K562 (cell line): ENCODE measurements around the gene FBXO46. TPM values are rescaled to one million over a fixed set of nuclear protein-coding genes. Genes with fewer than 3 reads are reported as not detected.
A peak's percentile ranks its signal among the peaks of the same experiment; 100 is the strongest.

Source experiments
- AFF1 ChIP-seq, 2 experiments: fragments of 450-650 bp; IDR thresholded peaks; 2 replicates each; pipeline ENCODE4 v1.6.1; 2018; ENCODE audit warnings: mild to moderate bottlenecking in 2 of 2, low read depth in 1 of 2; ENCODE audit not compliant: partially characterized antibody in 2 of 2
- GABPB1 ChIP-seq: sonication (generic); formaldehyde crosslinking; IDR thresholded peaks from 2 replicates; pipeline ENCODE4 v1.8.0; 2022; ENCODE audit warnings: mild to moderate bottlenecking, missing genetic modification reagents
- ILF3 ChIP-seq: fragments of 450-650 bp; IDR thresholded peaks from 2 replicates; pipeline ENCODE4 v1.6.1; 2018; ENCODE audit warnings: antibody characterized with exemption, mild to moderate bottlenecking, moderate library complexity, borderline replicate concordance
- MXI1 ChIP-seq: IDR thresholded peaks from 2 replicates; pipeline ENCODE4 v1.6.1; 2011; ENCODE audit warnings: low read depth, mild to moderate bottlenecking, improper control_type of control experiment, low read length
- PBX2 ChIP-seq, 2 experiments: IDR thresholded peaks in 1 of 2; conservative IDR thresholded peaks in 1 of 2; 2 replicates each; pipeline ENCODE4 v1.6.1; 2016; ENCODE audit warnings: low read depth in 2 of 2, mild to moderate bottlenecking in 1 of 2, missing compliant biosample characterization in 1 of 2, missing genetic modification characterization in 1 of 2, moderate library complexity in 1 of 2
- ZNF3 ChIP-seq: fragments of 250-450 bp; sonication (Bioruptor Pico); IDR thresholded peaks from 2 replicates; pipeline ENCODE4 v1.5.0; 2021; ENCODE audit warnings: mild to moderate bottlenecking, moderate library complexity
- ZNF766 ChIP-seq: fragments of 200-800 bp; sonication (Bioruptor generic); conservative IDR thresholded peaks from 2 replicates; pipeline ENCODE4 v1.6.1; 2016; ENCODE audit warnings: missing genetic modification characterization, missing compliant biosample characterization
- polyA plus RNA-seq, 8 experiments: library from polyadenylated mRNA; depleted of rRNA in 4 of 8; stranded (reverse) in 5 of 8; unstranded in 3 of 8; fragments of >200 nt; fragmentation: Nextera tagmentation in 2 of 8; fragmentation: Illumina TruSeq in 1 of 8; extraction: Ambion mirVana in 2 of 8; extraction: Trizol in 1 of 8; gene quantifications; 2 replicates each; pipeline versions ENCODE4 v1.2.1 to v1.2.3, GENCODE V29; 2011 to 2014; ENCODE audit warnings: inconsistent platforms in 1 of 8, missing spikeins in 1 of 8
- total RNA-seq, 7 experiments: library from RNA; depleted of rRNA in 6 of 7; stranded (reverse); fragments of >200 nt in 6 of 7; fragmentation: Illumina TruSeq in 2 of 7; extraction: Trizol in 2 of 7; gene quantifications; 2 replicates each; pipeline versions ENCODE4 v1.2.1 to v1.2.3, GENCODE V29; 2011 to 2021; ENCODE audit warnings: low replicate concordance in 1 of 7
- TF ChIP-seq, protein P1 (sequence below), 2 experiments: fragments of 450-650 bp; IDR thresholded peaks; 2 replicates each; pipeline ENCODE4 v1.6.1; 2016; ENCODE audit warnings: mild to moderate bottlenecking in 2 of 2, borderline replicate concordance in 1 of 2, low read depth in 1 of 2, moderate library complexity in 1 of 2
- TF ChIP-seq, protein P2 (sequence below): fragments of 200-800 bp; sonication (Bioruptor generic); IDR thresholded peaks from 2 replicates; pipeline ENCODE4 v1.6.1; 2017; ENCODE audit warnings: missing genetic modification characterization, missing compliant biosample characterization

Gene FBXO46
- total and polyA plus RNA-seq, 9 of the 15 experiments (the other 6 are each of a cell fraction or from before 2014, with no cell fraction given), result 1.5 to 36.1 (median 7.3) TPM

DNA sequence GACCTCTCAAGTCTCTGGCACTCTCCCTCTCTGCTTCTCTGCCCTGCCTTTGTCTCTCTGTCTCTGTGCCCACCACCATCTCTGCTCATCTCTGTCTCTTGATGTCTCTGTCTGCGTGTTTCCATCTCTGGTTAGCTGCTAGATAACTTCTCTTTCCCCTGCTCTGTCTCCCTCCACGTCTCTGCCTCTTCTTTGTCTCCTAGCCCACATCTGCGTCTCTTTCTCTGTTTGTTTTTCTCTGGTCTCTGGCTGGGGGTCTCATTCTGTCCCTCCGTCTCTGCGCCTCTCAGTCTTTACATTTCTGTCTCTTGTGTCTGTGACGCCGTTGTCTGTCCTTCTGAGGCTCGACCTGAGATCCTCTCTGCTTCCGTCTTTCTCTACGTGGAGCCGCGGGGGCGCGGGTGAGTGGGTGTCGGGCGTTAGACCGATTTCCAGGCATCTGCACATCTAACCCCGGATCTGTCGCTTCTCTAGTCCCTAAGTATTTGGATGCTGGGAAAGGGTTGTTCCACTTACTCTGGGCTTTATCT is 62.3 kb downstream of the FBXO46 start (continued):
- TF ChIP-seq, protein P1, sequence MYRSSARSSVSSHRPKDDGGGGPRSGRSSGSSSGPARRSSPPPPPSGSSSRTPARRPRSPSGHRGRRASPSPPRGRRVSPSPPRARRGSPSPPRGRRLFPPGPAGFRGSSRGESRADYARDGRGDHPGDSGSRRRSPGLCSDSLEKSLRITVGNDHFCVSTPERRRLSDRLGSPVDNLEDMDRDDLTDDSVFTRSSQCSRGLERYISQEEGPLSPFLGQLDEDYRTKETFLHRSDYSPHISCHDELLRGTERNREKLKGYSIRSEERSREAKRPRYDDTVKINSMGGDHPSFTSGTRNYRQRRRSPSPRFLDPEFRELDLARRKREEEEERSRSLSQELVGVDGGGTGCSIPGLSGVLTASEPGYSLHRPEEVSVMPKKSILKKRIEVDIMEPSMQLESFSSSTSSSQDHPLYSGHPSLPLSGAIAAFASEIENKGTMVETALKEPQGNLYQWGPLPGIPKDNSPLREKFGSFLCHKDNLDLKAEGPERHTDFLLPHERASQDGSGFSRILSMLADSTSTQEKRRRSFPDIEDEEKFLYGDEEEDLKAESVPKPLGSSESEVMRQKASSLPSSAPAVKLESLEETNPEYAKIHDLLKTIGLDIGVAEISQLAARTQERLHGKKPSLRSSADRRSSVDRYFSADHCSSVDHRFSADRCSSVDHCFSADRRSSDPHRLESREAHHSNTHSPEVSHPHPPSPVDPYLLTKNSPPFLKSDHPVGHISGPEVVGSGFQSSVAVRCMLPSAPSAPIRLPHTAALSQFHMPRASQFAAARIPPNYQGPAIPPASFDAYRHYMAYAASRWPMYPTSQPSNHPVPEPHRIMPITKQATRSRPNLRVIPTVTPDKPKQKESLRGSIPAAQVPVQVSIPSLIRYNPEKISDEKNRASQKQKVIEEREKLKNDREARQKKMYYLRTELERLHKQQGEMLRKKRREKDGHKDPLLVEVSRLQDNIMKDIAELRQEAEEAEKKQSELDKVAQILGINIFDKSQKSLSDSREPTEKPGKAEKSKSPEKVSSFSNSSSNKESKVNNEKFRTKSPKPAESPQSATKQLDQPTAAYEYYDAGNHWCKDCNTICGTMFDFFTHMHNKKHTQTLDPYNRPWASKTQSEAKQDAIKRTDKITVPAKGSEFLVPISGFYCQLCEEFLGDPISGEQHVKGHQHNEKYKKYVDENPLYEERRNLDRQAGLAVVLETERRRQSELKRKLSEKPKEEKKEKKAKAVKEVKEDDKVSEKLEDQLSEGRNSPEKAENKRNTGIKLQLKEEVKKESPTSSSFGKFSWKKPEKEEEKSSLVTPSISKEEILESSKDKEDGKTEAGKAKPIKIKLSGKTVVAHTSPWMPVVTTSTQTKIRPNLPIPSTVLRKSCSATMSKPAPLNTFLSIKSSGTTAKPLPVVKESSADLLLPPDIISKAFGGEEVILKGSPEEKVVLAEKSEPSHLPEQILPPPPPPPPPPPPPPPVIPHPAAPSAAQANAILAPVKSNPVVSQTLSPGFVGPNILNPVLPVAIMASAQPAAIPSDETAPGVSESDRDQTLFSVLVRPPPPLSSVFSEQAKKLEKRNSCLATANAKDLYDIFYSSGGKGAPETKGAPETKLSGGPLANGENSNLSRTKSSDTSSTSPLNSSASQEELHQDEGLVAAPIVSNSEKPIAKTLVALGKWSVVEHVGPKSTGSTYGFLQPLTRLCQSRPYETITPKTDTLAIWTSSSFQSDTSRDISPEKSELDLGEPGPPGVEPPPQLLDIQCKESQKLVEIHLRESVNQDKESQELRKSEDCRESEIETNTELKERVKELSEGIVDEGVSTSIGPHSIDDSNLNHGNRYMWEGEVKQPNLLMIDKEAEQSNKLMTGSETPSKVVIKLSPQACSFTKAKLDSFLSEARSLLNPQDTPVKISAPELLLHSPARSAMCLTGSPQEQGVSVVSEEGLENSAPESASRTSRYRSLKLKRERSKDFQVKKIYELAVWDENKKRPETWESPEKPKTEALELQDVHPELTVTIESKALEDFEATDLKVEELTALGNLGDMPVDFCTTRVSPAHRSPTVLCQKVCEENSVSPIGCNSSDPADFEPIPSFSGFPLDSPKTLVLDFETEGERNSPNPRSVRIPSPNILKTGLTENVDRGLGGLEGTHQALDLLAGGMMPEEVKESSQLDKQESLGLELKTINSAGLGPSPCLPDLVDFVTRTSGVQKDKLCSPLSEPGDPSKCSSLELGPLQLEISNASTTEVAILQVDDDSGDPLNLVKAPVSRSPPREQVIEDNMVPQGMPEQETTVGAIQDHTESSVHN (IDR thresholded peaks at IDR 0.05; ENCODE audit: borderline replicate concordance in 1 of 2, low read depth in 1 of 2), result no peak
- TF ChIP-seq GABPB1 (CRISPR knock-in tag) (no peak), PBX2 (CRISPR knock-in tag; IDR thresholded peaks at IDR 0.05; ENCODE audit: low read depth) (no peak), PBX2 (tag; conservative IDR thresholded peaks at IDR 0.05; ENCODE audit: low read depth) (no peak), ILF3 (no peak), ZNF766 (no peak), AFF1 (IDR thresholded peaks at IDR 0.05; ENCODE audit: low read depth in 1 of 2, partially characterized antibody in 2 of 2) (peak; percentile 13 to 52), ZNF3 (CRISPR knock-in tag) (no peak), MXI1 (no peak)
- TF ChIP-seq, protein P2, sequence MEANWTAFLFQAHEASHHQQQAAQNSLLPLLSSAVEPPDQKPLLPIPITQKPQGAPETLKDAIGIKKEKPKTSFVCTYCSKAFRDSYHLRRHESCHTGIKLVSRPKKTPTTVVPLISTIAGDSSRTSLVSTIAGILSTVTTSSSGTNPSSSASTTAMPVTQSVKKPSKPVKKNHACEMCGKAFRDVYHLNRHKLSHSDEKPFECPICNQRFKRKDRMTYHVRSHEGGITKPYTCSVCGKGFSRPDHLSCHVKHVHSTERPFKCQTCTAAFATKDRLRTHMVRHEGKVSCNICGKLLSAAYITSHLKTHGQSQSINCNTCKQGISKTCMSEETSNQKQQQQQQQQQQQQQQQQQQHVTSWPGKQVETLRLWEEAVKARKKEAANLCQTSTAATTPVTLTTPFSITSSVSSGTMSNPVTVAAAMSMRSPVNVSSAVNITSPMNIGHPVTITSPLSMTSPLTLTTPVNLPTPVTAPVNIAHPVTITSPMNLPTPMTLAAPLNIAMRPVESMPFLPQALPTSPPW, result no peak
